Inferior parietal cortex (tissue), 1 donor: ENCODE data around the gene ASIC1.

Experiments
- DNase-seq: peaks from one replicate; pipeline ENCODE4 v3.0.0-alpha.2; 2016; ENCODE audit errors: extremely low spot score

ASIC1 gene

GRCh38 chr12:50084775-50085614 is 27.6 kb downstream of the ASIC1 start, which contains the start of gene SMARCD1:
SMARCD1 (plus strand) TSS chr12:50085342; CDS start chr12:50085370, 28 bp downstream.
- DNase-seq = peak; percentile 93

DNA sequence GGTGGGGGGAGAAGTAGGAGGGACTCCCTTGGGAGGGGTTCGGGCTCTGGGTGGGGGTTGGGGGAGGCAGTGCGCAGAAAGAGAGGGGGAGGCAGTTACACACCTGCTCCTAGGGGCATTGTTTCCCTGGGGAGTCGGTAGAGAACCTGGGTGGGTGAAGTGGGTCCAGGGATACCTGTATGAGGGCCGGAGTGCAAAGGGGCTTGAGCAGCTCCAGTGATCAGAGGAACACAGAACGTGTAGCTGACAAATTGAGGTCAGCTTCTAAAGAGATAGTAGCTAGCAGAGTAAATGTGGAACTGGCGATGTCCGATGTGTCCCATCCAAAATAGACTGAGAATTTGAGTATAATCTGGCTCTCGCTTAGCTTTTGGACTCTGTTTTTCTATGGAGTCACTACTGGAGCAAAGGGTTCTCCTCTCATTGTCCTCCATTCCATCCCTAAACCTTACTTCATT is 28.2 kb downstream of the ASIC1 start:
- no peak for DNase-seq

- no peak for DNase-seq
These were observed 28.8 kb downstream of the ASIC1 start for GRCh38 chr12:50086148-50086547.

- DNase-seq = no peak
These were observed 29.8 kb downstream of the ASIC1 start for GRCh38 chr12:50087151-50087550.

- DNase-seq = no peak
These were observed 30.6 kb downstream of the ASIC1 start for GRCh38 chr12:50087995-50088394.

DNA sequence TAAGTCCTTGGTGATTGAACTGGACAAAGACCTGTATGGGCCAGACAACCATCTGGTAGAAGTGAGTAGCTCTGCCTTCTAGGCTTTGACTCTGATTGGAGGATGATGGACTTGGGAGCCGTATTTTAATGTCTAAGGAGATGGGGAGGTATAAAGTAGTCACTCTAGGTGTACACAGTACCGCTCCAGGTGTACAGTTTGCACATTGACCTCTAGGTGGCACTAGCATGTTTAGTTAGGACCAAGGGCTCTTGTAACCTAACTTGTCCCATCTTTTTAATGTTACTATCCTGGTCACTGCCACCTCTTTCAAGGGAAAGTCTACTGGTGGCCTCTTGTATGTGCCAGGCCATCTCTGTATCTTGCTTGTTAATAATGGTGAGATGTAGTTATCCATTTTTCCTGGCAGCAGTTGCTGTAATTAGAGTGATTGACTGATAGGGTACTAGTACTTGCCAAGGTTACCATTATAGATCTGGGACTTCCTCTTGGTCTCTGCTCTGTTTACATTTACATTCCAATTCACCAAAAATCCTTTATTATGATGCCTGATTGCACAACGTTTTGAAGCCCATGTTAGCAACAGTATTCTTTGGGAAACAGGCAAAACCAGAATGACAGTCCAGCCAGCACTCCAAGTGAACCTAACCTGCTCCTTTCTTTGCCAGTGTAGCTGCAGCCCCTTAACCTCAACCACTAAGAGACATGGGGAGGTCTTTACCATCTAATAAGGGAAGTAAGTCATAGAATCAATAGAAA is 31.4 kb downstream of the ASIC1 start:
- DNase-seq = peak; percentile 81

DNA sequence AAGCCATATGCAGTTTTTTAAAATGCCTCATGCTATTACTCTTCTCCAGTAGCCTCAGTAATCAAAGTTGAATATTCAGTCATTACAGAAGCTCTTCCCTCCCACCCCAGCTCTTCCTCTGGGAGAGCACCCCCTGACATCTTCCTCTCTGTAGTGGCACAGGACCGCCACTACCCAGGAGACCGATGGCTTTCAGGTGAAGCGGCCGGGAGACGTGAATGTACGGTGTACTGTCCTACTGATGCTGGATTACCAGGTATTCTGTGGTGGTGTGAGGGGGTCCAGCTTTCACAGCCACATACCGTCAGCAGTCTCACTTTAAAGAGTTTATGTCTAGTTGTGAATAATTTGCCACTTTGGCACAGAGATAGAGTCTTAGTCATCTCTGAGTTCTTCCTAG is 32.3 kb downstream of the ASIC1 start:
- DNase-seq = no peak

DNA sequence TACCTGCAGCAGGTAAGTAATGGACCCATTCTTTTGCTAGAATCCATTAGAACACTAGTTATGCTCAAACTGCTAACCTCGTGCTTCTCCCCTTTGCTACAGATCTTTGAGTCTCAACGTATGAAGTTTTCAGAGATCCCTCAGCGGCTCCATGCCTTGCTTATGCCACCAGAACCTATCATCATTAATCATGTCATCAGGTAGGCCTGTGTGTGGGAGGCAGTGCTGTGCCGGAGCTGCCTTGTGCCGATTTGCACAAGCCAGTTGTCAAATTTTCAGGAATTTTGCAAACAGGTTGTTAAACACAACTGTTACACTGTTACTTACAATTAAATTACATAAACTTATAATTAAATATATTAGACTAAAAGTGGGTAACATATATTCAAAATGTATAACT is 33.0 kb downstream of the ASIC1 start:
- no peak for DNase-seq

DNA sequence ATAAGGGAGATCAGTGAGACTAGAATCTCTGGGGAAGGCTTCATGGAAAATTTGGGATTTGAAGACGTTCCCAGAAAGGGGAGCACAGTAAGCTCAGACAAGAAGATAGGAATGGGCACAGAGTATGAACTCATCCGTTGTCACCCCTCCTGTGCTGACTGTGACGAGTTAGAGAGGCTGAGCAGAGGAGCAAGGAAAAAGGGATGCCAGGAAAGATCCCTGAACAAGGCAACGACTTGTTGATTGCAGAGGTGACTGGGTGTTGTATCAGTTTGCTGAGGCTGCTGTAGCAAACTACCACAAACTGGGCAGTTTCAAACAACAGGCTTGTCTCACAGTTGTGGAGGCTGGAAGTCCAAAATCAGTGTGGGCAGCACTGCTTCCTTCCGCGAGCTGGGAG is 40.6 kb downstream of the ASIC1 start:
- DNase-seq = no peak

GRCh38 chr12:50099302-50100008 is 42.1 kb downstream of the ASIC1 start:
- DNase-seq = no peak

- DNase-seq = no peak
These were observed 43.2 kb downstream of the ASIC1 start for GRCh38 chr12:50100561-50100960.

DNA sequence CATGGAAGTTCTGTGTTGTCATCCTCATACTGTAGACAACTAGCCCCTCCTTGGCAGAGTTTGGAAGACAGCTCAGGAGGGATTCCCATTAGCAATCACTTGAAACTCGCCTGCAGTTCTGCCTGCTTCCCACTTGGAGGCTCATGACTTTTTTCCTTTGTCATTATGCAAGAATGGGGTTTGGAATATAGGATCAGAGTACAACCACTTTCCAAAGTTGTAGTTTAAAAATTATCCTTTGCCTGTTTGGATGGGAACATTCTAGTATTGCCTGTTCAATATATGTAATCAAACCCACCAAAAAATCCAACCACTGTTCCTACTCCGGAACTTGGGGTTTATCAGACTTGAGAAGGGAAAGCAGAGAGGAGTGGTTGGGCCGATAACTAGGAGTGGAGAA is 44.3 kb downstream of the ASIC1 start:
- peak; percentile 54 for DNase-seq

- peak; percentile 70 for DNase-seq
These were observed 44.7 kb downstream of the ASIC1 start for GRCh38 chr12:50102131-50102531.

- no peak for DNase-seq
These were observed 45.4 kb downstream of the ASIC1 start for GRCh38 chr12:50102646-50103309.

DNA sequence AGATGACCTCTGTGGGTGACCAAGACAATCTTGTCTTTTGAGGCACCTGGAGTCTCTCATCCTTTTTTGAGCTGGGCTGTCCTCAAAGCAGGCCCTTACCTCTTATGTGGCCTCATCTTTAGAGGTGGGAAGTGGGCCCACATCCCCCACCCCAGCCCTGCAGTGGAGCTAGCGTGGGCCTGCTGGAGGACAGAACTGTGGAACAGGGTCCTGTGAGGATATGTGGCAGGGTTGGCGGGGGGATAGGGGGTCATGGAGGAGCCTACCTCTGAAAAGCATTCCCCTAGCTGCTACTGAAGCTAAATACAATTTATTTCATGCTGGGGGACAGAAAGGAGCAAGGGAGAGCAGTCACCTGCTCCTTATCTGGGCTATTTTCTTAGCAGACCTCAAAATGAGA is 46.0 kb downstream of the ASIC1 start:
- DNase-seq = no peak

- peak; percentile 65 for DNase-seq
These were observed 46.4 kb downstream of the ASIC1 start, which contains the start of gene GPD1 for GRCh38 chr12:50103767-50104321. GPD1 (plus strand) TSS chr12:50104008; CDS start chr12:50104051, 43 bp downstream.

GRCh38 chr12:50104417-50105366 is 47.3 kb downstream of the ASIC1 start:
- no peak for DNase-seq

- DNase-seq = no peak
These were observed 48.6 kb downstream of the ASIC1 start for GRCh38 chr12:50105913-50106450.

DNA sequence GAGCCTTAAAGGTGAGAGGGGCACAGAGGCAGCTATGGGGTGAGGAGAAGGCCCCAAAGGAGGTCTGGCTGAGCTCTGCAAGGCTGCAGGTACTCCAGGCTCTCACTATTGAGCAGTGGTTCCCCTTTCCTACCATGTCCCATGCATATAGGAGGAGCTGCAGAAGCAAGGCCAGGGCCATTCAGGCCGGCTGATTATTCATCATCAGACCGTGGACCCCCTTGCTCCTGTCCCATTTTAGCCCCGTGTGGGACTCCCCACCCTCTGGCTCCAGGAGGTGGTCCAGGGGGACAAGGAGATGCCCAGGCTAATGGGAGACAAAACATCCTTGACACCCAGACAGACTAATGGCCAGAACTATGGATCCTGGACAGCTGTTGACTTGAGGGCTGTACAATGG is 49.5 kb downstream of the ASIC1 start:
- no peak for DNase-seq
